Measurements from ENCODE around the gene DEDD2.

DNA sequence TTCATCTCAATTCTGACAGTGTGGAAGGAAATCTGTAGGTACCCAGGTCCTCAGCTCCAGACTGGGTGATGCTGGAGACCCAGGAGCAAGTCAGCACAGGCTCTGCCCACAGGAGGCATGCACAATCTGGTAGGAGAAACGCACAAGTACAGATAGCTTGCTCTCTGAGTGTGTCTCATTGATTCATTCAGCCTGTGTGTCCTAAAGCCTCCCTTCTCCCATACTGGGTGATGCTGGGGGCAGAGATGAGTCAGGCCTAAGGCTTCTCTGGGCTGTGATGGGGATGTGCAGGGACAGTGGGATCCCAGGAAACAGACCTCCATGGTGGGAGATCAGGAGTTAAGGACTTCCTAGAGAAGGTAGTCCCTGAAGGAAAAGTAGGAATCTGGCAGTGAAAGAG is 9.4 kb upstream of the DEDD2 start:
- no peak for TF ChIP-seq EZH2 (IDR thresholded peaks at IDR 0.05; ENCODE audit: borderline replicate concordance, low read depth, low read length, severe bottlenecking)
- no peak for TF ChIP-seq POLR2A (IDR thresholded peaks at IDR 0.05; ENCODE audit: low read depth, low read length)
- TF ChIP-seq, protein P1, sequence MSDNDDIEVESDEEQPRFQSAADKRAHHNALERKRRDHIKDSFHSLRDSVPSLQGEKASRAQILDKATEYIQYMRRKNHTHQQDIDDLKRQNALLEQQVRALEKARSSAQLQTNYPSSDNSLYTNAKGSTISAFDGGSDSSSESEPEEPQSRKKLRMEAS (IDR thresholded peaks at IDR 0.05; ENCODE audit: insufficient read depth, insufficient read length) = no peak
- TF ChIP-seq, protein P2, sequence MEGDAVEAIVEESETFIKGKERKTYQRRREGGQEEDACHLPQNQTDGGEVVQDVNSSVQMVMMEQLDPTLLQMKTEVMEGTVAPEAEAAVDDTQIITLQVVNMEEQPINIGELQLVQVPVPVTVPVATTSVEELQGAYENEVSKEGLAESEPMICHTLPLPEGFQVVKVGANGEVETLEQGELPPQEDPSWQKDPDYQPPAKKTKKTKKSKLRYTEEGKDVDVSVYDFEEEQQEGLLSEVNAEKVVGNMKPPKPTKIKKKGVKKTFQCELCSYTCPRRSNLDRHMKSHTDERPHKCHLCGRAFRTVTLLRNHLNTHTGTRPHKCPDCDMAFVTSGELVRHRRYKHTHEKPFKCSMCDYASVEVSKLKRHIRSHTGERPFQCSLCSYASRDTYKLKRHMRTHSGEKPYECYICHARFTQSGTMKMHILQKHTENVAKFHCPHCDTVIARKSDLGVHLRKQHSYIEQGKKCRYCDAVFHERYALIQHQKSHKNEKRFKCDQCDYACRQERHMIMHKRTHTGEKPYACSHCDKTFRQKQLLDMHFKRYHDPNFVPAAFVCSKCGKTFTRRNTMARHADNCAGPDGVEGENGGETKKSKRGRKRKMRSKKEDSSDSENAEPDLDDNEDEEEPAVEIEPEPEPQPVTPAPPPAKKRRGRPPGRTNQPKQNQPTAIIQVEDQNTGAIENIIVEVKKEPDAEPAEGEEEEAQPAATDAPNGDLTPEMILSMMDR (IDR thresholded peaks at IDR 0.05; ENCODE audit: extremely low read depth in 1 of 2, insufficient read depth in 1 of 2, low read depth in 1 of 2, low read length in 2 of 2) = no peak

Data from endothelial cell of umbilical vein (primary cell).